Muscle of leg (tissue), 11 donors: Measurements from ENCODE around the gene LRRC37B. TPM values are rescaled to one million over a fixed set of nuclear protein-coding genes. Genes with fewer than 3 reads are reported as not detected.
"Not testable (repeated sequence)": the region's sequence is repeated elsewhere in the genome, so short reads cannot be mapped to it uniquely, and the experiment has no call there.

ENCODE experiments used
- DNase-seq: peaks from one replicate; pipeline ENCODE4 v3.0.0; 2013
- H3K27ac ChIP-seq: one replicate; pipeline ENCODE4 v1.5.1; 2013; ENCODE audit warnings: mild to moderate bottlenecking, low read length, control low read depth
- H3K27me3 ChIP-seq: one replicate; pipeline ENCODE4 v1.6.1; 2013; ENCODE audit warnings: low read length; ENCODE audit not compliant: control insufficient read depth, insufficient read depth
- H3K36me3 ChIP-seq: one replicate; pipeline ENCODE4 v1.6.1; 2013; ENCODE audit warnings: low read length; ENCODE audit not compliant: control insufficient read depth, insufficient read depth
- H3K4me1 ChIP-seq: one replicate; pipeline ENCODE4 v1.6.1; 2013; ENCODE audit warnings: low read length; ENCODE audit not compliant: control insufficient read depth, insufficient read depth
- H3K4me3 ChIP-seq: one replicate; pipeline ENCODE4 v1.5.1; 2013; ENCODE audit warnings: low read length, control low read depth
- H3K9me3 ChIP-seq: replicated peaks from 2 replicates; pipeline ENCODE4 v1.6.1; 2013; ENCODE audit warnings: low read depth, low read length; ENCODE audit not compliant: control insufficient read depth
- WGBS: methylation state at CpG from one replicate; pipeline ENCODE4 v1.1.5; 2013; ENCODE audit warnings: missing lambda C conversion rate; ENCODE audit not compliant: insufficient coverage; 5-methylcytosine and 5-hydroxymethylcytosine counted together
- polyA plus RNA-seq, 8 donors: library from polyadenylated mRNA; unstranded; fragments of 120-200 nt; gene quantifications; one replicate each; pipeline versions ENCODE4 v1.2.1 to v1.2.3, GENCODE V29; 2013; ENCODE audit warnings: inconsistent platforms in 1 of 8, low replicate concordance in 1 of 8; ENCODE audit not compliant: insufficient read length in 8 of 8, insufficient read depth in 1 of 8
- total RNA-seq: library from RNA; stranded (reverse); fragments of 120-200 nt; gene quantifications from one replicate; pipeline ENCODE4 v1.2.4, GENCODE V29; 2013

LRRC37B gene
- total and polyA plus RNA-seq, 9 donors = 8.4 to 15.9 (median 11.1) TPM

DNA sequence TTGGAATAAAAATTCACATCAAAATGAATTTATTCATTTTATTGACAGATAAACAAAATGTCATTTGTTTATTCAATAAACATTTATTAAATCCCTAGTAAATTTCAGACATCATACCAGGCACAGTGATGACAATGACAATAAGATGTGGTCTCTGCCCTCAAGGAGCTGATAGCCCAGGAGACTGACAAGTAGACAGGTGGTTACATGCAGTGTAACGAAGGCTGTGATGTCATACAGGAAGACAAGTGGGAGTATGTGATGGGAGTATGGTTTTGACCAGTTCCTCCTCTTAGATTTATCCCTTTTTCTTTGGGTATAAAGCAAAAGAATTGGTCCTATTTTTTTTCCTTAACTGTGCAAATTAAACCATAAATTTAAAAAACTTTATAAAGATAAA is 26.6 kb downstream of the LRRC37B start:
- H3K4me3 ChIP-seq, H3K27me3 ChIP-seq, H3K36me3 ChIP-seq, H3K27ac ChIP-seq, DNase-seq, H3K9me3 ChIP-seq, H3K4me1 ChIP-seq: not testable (repeated sequence)
- WGBS = no CpG with 5 or more reads among the region's 1 CpG

DNA sequence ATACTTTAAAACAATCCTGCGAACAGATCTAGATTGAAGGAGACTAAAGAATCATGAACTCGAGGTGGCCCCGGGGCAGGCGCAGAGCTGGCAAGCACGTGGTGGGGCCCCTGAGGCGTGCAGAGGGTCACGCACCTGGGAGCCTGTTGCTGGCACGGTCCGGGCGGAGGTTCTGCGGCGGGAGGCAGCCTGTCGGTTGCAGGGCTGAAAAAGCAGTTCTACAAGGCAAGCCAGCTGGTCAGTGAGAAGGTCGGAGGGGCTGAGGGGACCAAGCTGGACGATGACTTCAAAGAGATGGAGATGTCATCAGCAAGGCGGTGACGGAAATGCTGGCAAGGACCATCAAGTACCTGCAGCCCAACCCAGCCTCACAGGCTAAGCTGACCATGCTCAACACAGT is 33.1 kb downstream of the LRRC37B start:
- 93% methylated on average over 17 of the region's 17 CpGs for WGBS
- not testable (repeated sequence) for H3K27me3 ChIP-seq, H3K27ac ChIP-seq, H3K4me1 ChIP-seq, H3K9me3 ChIP-seq, DNase-seq, H3K4me3 ChIP-seq, H3K36me3 ChIP-seq

DNA sequence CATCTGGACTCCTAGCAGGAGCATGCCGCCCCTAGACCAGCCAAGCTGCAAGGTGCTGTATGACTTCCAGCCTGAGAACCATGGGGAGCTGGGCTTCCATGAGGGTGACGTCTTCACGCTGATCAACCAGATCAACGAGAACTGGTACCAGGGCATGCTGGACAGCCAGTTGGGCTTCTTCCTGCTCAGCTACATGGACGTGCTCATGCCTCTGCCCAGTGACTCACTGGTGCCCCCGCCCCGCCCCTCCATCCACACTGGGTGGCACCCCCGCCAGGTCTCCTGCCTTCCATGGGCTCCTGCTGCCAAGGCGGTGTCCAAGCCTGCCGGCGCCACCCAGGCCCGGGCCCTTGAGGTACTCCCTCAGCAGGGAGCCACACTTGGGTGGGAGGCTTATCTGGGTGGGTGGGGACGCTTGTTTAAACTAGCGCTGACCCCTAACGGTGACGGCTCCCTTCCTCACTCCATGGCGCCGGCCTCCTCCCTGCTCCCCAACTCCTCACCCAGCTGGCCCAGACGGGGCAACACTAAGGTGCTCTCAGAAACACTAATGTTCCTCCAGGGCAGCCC is 34.2 kb downstream of the LRRC37B start:
- not testable (repeated sequence) for DNase-seq, H3K36me3 ChIP-seq, H3K4me3 ChIP-seq, H3K27ac ChIP-seq, H3K4me1 ChIP-seq, H3K9me3 ChIP-seq, H3K27me3 ChIP-seq
- 85% methylated on average over 8 of the region's 19 CpGs for WGBS

DNA sequence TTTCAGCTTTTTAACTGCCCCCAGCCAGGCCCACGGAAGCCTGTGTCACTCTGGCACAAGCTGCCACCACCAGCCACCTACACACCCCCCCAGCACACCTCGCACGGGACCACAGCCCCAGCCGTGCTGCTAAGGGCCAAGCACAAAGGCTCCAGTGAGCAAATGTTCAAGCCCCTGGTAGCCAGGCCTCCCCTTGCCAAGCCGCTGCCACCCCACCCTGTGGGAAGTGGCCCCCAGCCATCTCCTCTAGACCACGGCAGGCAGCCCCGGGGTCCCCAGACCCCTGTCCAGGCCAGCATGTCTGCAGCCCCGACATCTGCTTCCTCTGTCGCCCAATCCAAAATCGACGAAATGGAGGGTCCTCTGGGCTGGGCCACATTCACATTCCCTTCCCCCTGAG is 35.1 kb downstream of the LRRC37B start:
- H3K4me1 ChIP-seq, DNase-seq, H3K36me3 ChIP-seq, H3K27ac ChIP-seq, H3K4me3 ChIP-seq, H3K9me3 ChIP-seq, H3K27me3 ChIP-seq: not testable (repeated sequence)
- 80% methylated on average over 2 of the region's 11 CpGs for whole genome bisulfite sequencing

DNA sequence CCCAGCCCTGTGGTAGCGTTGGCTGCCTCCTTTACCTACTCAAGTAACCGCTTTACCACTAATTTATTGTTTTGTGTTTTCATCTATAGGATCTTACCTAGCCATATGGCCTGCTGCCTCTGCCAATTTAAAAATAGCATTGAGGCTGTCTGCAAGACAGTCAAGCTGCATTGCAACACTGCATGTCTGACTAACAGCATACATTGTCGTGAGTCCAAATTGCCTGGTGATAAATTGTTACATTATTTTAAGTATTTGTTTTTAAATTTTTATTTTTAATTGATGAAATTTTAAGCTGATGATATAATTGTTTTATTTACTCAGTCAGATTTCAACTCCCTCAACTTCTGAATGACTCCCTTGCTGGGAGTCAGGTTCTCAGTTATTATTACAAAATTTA is 38.4 kb downstream of the LRRC37B start:
- WGBS = no CpG with 5 or more reads among the region's 3 CpGs
- H3K9me3 ChIP-seq, H3K36me3 ChIP-seq, DNase-seq, H3K27me3 ChIP-seq, H3K4me3 ChIP-seq, H3K4me1 ChIP-seq, H3K27ac ChIP-seq: not testable (repeated sequence)

DNA sequence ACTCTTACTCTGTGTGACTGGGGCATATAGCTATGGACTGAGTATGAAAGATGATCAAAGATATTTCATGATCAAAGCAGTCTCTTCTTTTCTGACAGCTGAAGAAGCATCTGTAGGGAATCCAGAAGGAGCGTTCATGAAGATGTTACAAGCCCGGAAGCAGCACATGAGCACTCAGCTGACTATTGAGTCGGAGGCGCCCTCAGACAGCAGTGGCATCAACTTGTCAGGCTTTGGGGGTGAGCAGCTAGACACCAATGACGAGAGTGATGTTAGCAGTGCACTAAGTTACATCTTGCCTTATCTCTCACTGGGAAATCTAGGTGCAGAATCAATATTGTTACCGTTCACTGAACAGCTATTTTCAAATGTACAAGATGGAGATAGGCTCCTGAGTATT is 40.5 kb downstream of the LRRC37B start:
- not testable (repeated sequence) for H3K4me3 ChIP-seq, DNase-seq, H3K9me3 ChIP-seq, H3K27ac ChIP-seq, H3K4me1 ChIP-seq, H3K27me3 ChIP-seq, H3K36me3 ChIP-seq
- WGBS = 100% methylated on average over 3 of the region's 6 CpGs

DNA sequence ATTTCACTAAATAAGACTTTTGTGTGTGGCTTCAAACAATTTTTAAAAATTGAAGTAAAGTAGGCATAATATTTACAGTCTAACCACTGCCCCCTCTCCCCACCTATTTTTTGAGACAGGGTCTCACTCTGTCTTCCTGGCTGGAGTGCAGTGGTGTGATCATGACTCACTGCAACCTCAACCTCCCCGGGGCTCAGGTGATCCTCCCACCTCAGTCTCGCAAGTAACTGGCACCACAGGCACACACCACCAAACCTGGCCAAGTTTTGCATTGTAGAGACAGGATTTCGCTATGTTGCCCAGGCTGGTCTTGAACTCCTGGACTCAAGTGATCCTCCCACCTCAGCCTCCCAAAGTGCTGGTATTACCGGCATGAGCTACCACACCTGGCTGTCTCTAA is 47.8 kb downstream of the LRRC37B start:
- WGBS = no CpG with 5 or more reads among the region's 4 CpGs
- not testable (repeated sequence) for H3K36me3 ChIP-seq

DNA sequence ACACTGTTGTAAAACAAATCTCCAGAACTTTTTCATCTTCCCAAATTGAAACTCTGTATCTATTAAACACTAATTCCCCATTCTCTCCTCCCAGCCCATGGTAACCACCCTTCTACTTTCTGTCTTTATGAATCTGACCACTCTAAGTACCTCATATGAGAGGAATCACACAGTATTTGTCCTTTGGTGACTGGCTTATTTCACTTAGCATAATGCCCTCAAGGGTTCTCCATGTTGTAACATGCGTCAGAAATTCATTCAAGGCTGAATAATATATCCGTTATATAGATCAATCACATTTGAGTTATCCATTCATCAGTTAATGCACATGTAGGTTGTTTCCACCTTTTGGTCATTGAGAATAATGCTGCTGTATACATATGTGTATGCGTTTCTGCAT is 48.2 kb downstream of the LRRC37B start:
- not testable (repeated sequence) for H3K27ac ChIP-seq, H3K4me3 ChIP-seq, H3K4me1 ChIP-seq, DNase-seq, H3K36me3 ChIP-seq, H3K9me3 ChIP-seq, H3K27me3 ChIP-seq
- WGBS = no CpG with 5 or more reads among the region's 3 CpGs

More for the DNA sequence above, 47.8 kb downstream of the LRRC37B start:
- H3K4me1 ChIP-seq, H3K27me3 ChIP-seq, H3K4me3 ChIP-seq, H3K9me3 ChIP-seq, H3K27ac ChIP-seq, DNase-seq: not testable (repeated sequence)

DNA sequence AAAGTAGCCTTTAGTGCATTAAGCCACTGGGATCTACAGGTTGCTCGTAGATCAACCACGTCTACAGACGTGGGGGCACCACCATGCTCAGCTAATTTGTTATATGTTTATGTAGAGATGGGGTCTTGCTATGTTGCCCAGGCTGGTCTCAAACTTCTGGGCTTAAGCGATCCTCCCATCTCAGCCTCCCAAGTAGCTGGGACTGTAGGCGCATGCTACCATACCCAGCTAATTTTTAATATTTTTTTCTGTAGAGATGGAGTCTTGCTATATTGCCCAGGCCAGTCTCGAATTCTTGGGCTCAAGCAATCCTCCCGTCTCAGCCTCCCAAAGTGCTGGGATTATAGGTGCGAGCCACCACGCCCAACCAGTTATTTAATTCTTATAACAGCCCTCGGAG is 49.3 kb downstream of the LRRC37B start:
- not testable (repeated sequence) for H3K27me3 ChIP-seq, H3K9me3 ChIP-seq, H3K4me3 ChIP-seq, H3K27ac ChIP-seq, H3K36me3 ChIP-seq, H3K4me1 ChIP-seq, DNase-seq
- WGBS = 75% methylated on average over 4 of the region's 10 CpGs

DNA sequence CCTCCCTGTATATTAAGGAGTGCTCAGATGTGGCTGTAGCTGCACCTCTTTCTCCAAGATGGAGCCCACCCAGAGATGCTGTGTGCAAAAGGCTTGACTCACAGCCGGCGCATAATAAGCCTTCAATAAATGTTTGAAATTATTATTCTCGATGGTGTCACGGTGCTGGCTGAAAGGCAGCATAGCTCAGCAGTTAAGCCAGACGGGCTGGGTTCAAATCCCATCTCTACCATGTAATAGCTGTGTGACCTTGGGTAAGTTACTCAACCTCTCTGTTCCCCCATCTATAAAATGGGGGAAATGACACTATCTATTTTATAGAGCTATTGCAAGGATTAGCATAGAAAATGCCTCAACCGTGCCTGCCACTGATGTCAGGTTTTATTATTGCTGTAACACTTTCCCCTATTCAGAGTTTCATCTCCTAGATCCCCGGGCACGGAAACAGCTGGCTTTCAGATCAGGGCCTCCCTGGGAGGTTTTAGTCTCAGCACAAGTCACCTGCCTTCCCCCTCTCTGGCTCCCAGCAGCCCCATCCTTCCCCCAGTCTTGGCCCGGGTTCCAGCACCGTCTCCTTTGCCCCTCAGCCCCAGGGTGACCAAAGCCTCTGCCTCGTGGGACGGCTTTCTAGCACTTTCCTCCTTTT is 50.4 kb downstream of the LRRC37B start:
- not testable (repeated sequence) for H3K27ac ChIP-seq, H3K4me3 ChIP-seq, H3K27me3 ChIP-seq, DNase-seq, H3K9me3 ChIP-seq, H3K4me1 ChIP-seq, H3K36me3 ChIP-seq
- WGBS = 75% methylated on average over 4 of the region's 12 CpGs

DNA sequence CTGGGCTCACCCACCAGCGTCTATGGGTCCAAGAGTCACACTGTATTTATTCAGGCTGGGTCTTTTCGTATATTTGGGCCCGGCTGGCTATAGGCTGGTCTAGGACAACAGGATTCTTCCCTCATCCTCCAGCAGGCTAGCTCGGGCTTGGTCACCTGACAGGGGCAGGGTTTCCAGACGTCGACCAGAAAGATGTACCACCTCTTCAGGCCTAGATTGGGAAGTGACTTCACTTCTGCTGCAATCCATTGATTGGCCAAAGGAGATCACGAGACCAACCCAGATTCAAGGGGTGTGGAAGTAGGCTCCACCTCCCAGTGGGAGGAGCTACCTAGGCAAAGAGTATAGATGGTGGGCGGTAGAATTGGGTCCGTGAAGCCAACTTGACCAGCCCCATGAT is 53.5 kb downstream of the LRRC37B start:
- not testable (repeated sequence) for H3K27me3 ChIP-seq, H3K9me3 ChIP-seq, DNase-seq, H3K36me3 ChIP-seq, H3K4me1 ChIP-seq, H3K4me3 ChIP-seq, H3K27ac ChIP-seq
- WGBS = no CpG with 5 or more reads among the region's 9 CpGs
